Panc1 (cell line): ENCODE results near the gene CORIN. TPM values are rescaled to one million over a fixed set of nuclear protein-coding genes. Genes with fewer than 3 reads are reported as not detected.

Experiments used
- ATAC-seq: fragments of 200-7000 bp; cut with Tn5 transposase; 2 replicates; pipeline ENCODE4 v1.9.1; 2020; ENCODE audit warnings: mild to moderate bottlenecking, moderate library complexity
- BruUV-seq: library from RNA; stranded (reverse); fragments of 400-500 nt; replicated peaks from 2 replicates; lab custom pipeline; 2021; lab: Mats Ljungman, UMichigan
- CTCF ChIA-PET: fragments of 300-600 bp; sonication (Branson Sonifier 250); formaldehyde crosslinking; loops from one replicate; lab custom pipeline; 2022; ENCODE audit warnings: antibody characterized with exemption; lab: Charles Lee
- POLR2A ChIA-PET: fragments of 300-600 bp; sonication (Branson Sonifier 250); formaldehyde crosslinking; loops from one replicate; lab custom pipeline; 2022; ENCODE audit warnings: antibody characterized with exemption; lab: Charles Lee
- DNase-seq: peaks from one replicate; pipeline ENCODE4 v3.0.0-alpha.2; 2010; ENCODE audit warnings: low read depth, low spot score
- H3K27ac ChIP-seq: 2 replicates; pipeline ENCODE4 v1.5.1; 2011; ENCODE audit warnings: mild to moderate bottlenecking, low read length, inconsistent platforms
- H3K27me3 ChIP-seq: fragments of 200-500 bp; sonication (Bioruptor generic); 2 replicates; pipeline ENCODE4 v1.6.0; 2014; ENCODE audit warnings: low read length, inconsistent platforms; ENCODE audit not compliant: control insufficient read depth, insufficient read depth
- H3K36me3 ChIP-seq: fragments of 200-500 bp; sonication (Bioruptor generic); 2 replicates; pipeline ENCODE4 v1.5.1; 2014; ENCODE audit warnings: inconsistent platforms, mild to moderate bottlenecking, low read length, moderate library complexity; ENCODE audit not compliant: control insufficient read depth, insufficient read depth
- H3K4me1 ChIP-seq: 2 replicates; pipeline ENCODE4 v1.5.1; 2011; ENCODE audit warnings: inconsistent platforms, mild to moderate bottlenecking, low read length, moderate library complexity; ENCODE audit not compliant: control insufficient read depth, insufficient read depth
- H3K4me3 ChIP-seq, 2 experiments: 2 replicates each; pipeline ENCODE4 v1.5.1; 2011 to 2012; ENCODE audit warnings: low read depth in 2 of 2, low read length in 2 of 2, mild to moderate bottlenecking in 2 of 2, inconsistent platforms in 1 of 2, moderate library complexity in 1 of 2
- H3K9me3 ChIP-seq: fragments of 200-500 bp; sonication (Bioruptor generic); 2 replicates; pipeline ENCODE4 v1.5.1; 2014; ENCODE audit warnings: low read depth, mild to moderate bottlenecking, inconsistent platforms, low read length, moderate library complexity; ENCODE audit not compliant: control insufficient read depth, insufficient read depth
- CTCF ChIP-seq: fragments of 450-650 bp; IDR thresholded peaks from 2 replicates; pipeline ENCODE4 v1.5.1; 2017; ENCODE audit warnings: mild to moderate bottlenecking
- POLR2AphosphoS5 ChIP-seq: IDR thresholded peaks from 2 replicates; pipeline ENCODE4 v1.6.1; 2012; ENCODE audit warnings: mild to moderate bottlenecking, low read depth, low read length, moderate library complexity
- REST ChIP-seq, 2 experiments: IDR thresholded peaks; 2 replicates each; pipeline ENCODE4 v1.6.1; 2011 to 2012; ENCODE audit warnings: low read depth in 2 of 2, control low read depth in 1 of 2, low read length in 1 of 2, mild to moderate bottlenecking in 1 of 2, moderate library complexity in 1 of 2; ENCODE audit not compliant: insufficient read depth in 1 of 2
- SIN3A ChIP-seq: IDR thresholded peaks from 2 replicates; pipeline ENCODE4 v1.6.1; 2012; ENCODE audit warnings: low read depth, mild to moderate bottlenecking, low read length, moderate library complexity, borderline replicate concordance; ENCODE audit not compliant: insufficient read depth
- TCF7L2 ChIP-seq: IDR thresholded peaks from 2 replicates; pipeline ENCODE4 v1.6.1; 2011; ENCODE audit warnings: mild to moderate bottlenecking, low read depth, low read length, inconsistent platforms
- in situ Hi-C: cut with HindIII; loops from 2 replicates; pipeline ENCODE4 v1.10.0; 2016; ENCODE audit warnings: low sequenced_read_pairs, low pct_unique_long_range_greater_than_20kb
- intact Hi-C: fragments of 100-400 bp; cut with micrococcal nuclease; formaldehyde crosslinking; loops from one replicate; pipeline ENCODE4 v1.10.0; 2022; ENCODE audit not compliant: unreplicated experiment
- total RNA-seq: library from RNA; stranded (reverse); gene quantifications from one replicate; pipeline ENCODE4 v1.2.1, GENCODE V29; 2021; ENCODE audit not compliant: unreplicated experiment

Gene CORIN
- total RNA-seq, 1 experiment from 2014 or later = not detected

- POLR2A ChIA-PET = no interaction called here
- no peak for ATAC-seq
- Histone ChIP-seq H3K27me3 (no peaks in the 10 kb centered on the region), H3K36me3 (no peaks in the 10 kb centered on the region), H3K4me1 (no peaks in the 10 kb centered on the region), H3K4me3 (no peak overlapping the region), H3K9me3 (no peaks in the 10 kb centered on the region), H3K27ac (no peak overlapping the region)
- no peak for DNase-seq
- BruUV-seq = no TSS peak
- TF ChIP-seq REST (IDR thresholded peaks at IDR 0.05; ENCODE audit: insufficient read depth in 1 of 2, low read depth in 2 of 2, low read length in 1 of 2) (no peak), TCF7L2 (no peak), POLR2AphosphoS5 (no peak), CTCF (no peak), SIN3A (no peak)
- in situ Hi-C loops (no loop called here), intact Hi-C loops (no loop called here)
- CTCF ChIA-PET = no interaction called here
Measured at GRCh38 chr4:47640911-47641310, 197.0 kb downstream of the CORIN start.

- H3K27me3 ChIP-seq = no peaks in the 10 kb centered on the region
- no TSS peak for BruUV-seq
- in situ Hi-C loops (no loop called here), intact Hi-C loops (no loop called here)
- H3K4me3 ChIP-seq = no peak overlapping the region
- no peaks in the 10 kb centered on the region for H3K36me3 ChIP-seq
- ATAC-seq = no peak
- CTCF ChIA-PET = no interaction called here
- DNase-seq = no peak
- no peaks in the 10 kb centered on the region for H3K4me1 ChIP-seq
- POLR2A ChIA-PET = no interaction called here
- H3K9me3 ChIP-seq = no peaks in the 10 kb centered on the region
- no peak overlapping the region for H3K27ac ChIP-seq
- no peak for TF ChIP-seq TCF7L2
- TF ChIP-seq SIN3A = no peak
- TF ChIP-seq REST (IDR thresholded peaks at IDR 0.05; ENCODE audit: insufficient read depth in 1 of 2, low read depth in 2 of 2, low read length in 1 of 2) = no peak
Measured at GRCh38 chr4:47639531-47639930, 198.3 kb downstream of the CORIN start.
